Hematopoietic multipotent progenitor cell treated with erythropoietin and hydrocortisone succinate and interleukin-3 and kit ligand, for 8 days (in vitro differentiated cells): ENCODE measurements around the gene RAE1.

Experiments used
- DNase-seq: peaks from one replicate; pipeline ENCODE4 v3.0.0-alpha.2; 2015

RAE1 gene

GRCh38 chr20:57401565-57401918, 50.5 kb downstream of the RAE1 start:
- DNase-seq = no peak

GRCh38 chr20:57402206-57403125, 51.4 kb downstream of the RAE1 start:
- DNase-seq = no peak

GRCh38 chr20:57403216-57403615, 52.2 kb downstream of the RAE1 start:
- DNase-seq = no peak

GRCh38 chr20:57404006-57404405, 53.0 kb downstream of the RAE1 start:
- DNase-seq = no peak

GRCh38 chr20:57404419-57405072, 53.5 kb downstream of the RAE1 start:
- DNase-seq = no peak

GRCh38 chr20:57405236-57406016, 54.4 kb downstream of the RAE1 start:
- no peak for DNase-seq

- no peak for DNase-seq
These were observed 56.5 kb downstream of the RAE1 start for GRCh38 chr20:57407541-57407956.

- DNase-seq = no peak
These were observed 57.1 kb downstream of the RAE1 start for GRCh38 chr20:57408131-57408530.

GRCh38 chr20:57408536-57409233, 57.6 kb downstream of the RAE1 start:
- no peak for DNase-seq

- peak; percentile 38 for DNase-seq
These were observed 58.2 kb downstream of the RAE1 start for GRCh38 chr20:57409316-57409671.

GRCh38 chr20:57409672-57410397, 58.8 kb downstream of the RAE1 start:
- DNase-seq = peak; percentile 97

GRCh38 chr20:57410398-57410920, 59.4 kb downstream of the RAE1 start:
- peak; percentile 64 for DNase-seq

- no peak for DNase-seq
These were observed 59.9 kb downstream of the RAE1 start for GRCh38 chr20:57410924-57411323.

GRCh38 chr20:57411406-57412283, 60.6 kb downstream of the RAE1 start:
- DNase-seq = no peak

- DNase-seq = peak; percentile 64
These were observed 61.4 kb downstream of the RAE1 start for GRCh38 chr20:57412347-57413029.

GRCh38 chr20:57413986-57414385, 62.9 kb downstream of the RAE1 start:
- DNase-seq = no peak

GRCh38 chr20:57414867-57415592, 64.0 kb downstream of the RAE1 start:
- peak; percentile 99 for DNase-seq

GRCh38 chr20:57415771-57416170, 64.7 kb downstream of the RAE1 start:
- peak; percentile 73 for DNase-seq

- no peak for DNase-seq
These were observed 65.4 kb downstream of the RAE1 start for GRCh38 chr20:57416296-57417022.
